Measurements from ENCODE around the gene PPP2R5E.

DNA sequence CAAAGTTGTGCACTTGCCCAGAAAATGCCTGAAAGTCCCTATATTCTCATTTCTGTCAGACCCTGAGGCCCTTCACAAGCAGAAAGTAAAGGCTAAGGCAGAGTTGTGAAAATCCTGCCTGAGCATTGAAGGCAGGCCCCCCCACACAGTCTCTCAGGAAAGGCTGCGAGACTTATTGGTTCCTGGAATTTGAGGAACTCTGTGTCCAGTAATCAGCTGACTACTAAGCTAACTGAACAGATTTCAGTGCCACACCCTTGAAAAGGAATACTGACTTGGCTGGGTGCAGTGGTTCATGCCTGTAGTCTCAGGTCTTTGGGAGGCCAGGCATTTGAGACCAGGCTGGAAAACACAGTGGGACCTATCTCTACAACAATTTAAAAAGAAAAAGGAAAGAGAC, 21.1 kb upstream of the PPP2R5E start:
- TF ChIP-seq POLR2A (IDR thresholded peaks at IDR 0.05; ENCODE audit: low read length) (no peak), GATA1 (IDR thresholded peaks at IDR 0.05; ENCODE audit: low read depth, low read length) (no peak)
